HEK293 (cell line): Measurements from ENCODE around the gene GTF3C1.

Source experiments
- CTCF ChIA-PET: fragments of 350-600 bp; formaldehyde crosslinking; extraction: SDS; loops from one replicate; lab custom pipeline; 2021; ENCODE audit warnings: antibody characterized with exemption; lab: Yijun Ruan, JAX
- POLR2A ChIA-PET: fragments of 300-600 bp; formaldehyde crosslinking; extraction: SDS; loops from one replicate; lab custom pipeline; 2020; ENCODE audit warnings: antibody characterized with exemption, inconsistent platforms; lab: Yijun Ruan, JAX
- H3K27ac ChIP-seq: fragments of 200-500 bp; sonication (Bioruptor generic); 2 replicates; pipeline ENCODE4 v1.5.1; 2014; ENCODE audit warnings: low read depth, low read length, control low read depth, inconsistent platforms; ENCODE audit errors: extremely low read depth
- H3K36me3 ChIP-seq, 2 experiments: fragments of 200-500 bp in 1 of 2; sonication (Bioruptor generic) in 1 of 2; 1 replicate in 1 of 2; 2 replicates in 1 of 2; pipeline ENCODE4 v1.5.1; 2014 to 2017; ENCODE audit warnings: inconsistent platforms in 2 of 2, low read length in 2 of 2; ENCODE audit not compliant: control insufficient read depth in 2 of 2, insufficient read depth in 1 of 2
- H3K4me1 ChIP-seq: fragments of 200-500 bp; sonication (Bioruptor generic); 2 replicates; pipeline ENCODE4 v1.5.1; 2014; ENCODE audit warnings: mild to moderate bottlenecking, low read length, inconsistent platforms; ENCODE audit not compliant: control insufficient read depth, insufficient read depth
- H3K4me3 ChIP-seq: 2 replicates; pipeline ENCODE4 v1.5.1; 2011; ENCODE audit warnings: low read depth, mild to moderate bottlenecking, control low read depth, low read length, moderate library complexity
- H3K9me3 ChIP-seq: fragments of 200-500 bp; sonication (Bioruptor generic); 2 replicates; pipeline ENCODE4 v1.5.1; 2014; ENCODE audit warnings: low read depth, low read length, inconsistent platforms; ENCODE audit not compliant: control insufficient read depth, insufficient read depth
- GLI4 ChIP-seq: fragments of 450-650 bp; formaldehyde crosslinking; IDR thresholded peaks from 2 replicates; pipeline ENCODE4 v1.5.1; 2016; ENCODE audit warnings: missing biosample characterization, missing genetic modification characterization
- PBX3 ChIP-seq: sonication (generic); formaldehyde crosslinking; IDR thresholded peaks from 2 replicates; pipeline ENCODE4 v1.8.1; 2022; ENCODE audit warnings: mild to moderate bottlenecking, moderate library complexity, missing genetic modification reagents
- SCRT2 ChIP-seq: fragments of 450-650 bp; formaldehyde crosslinking; IDR thresholded peaks from 2 replicates; pipeline ENCODE4 v1.5.1; 2016; ENCODE audit warnings: missing biosample characterization, missing genetic modification characterization
- ZBTB44 ChIP-seq: fragments of 450-650 bp; IDR thresholded peaks from 2 replicates; pipeline ENCODE4 v1.5.1; 2018; ENCODE audit warnings: missing biosample characterization, mild to moderate bottlenecking, missing genetic modification characterization
- ZBTB48 ChIP-seq: fragments of 450-650 bp; formaldehyde crosslinking; IDR thresholded peaks from 2 replicates; pipeline ENCODE4 v1.5.1; 2016; ENCODE audit warnings: missing biosample characterization, missing genetic modification characterization
- ZFP37 ChIP-seq: fragments of 450-650 bp; formaldehyde crosslinking; IDR thresholded peaks from 2 replicates; pipeline ENCODE4 v1.5.1; 2016; ENCODE audit warnings: missing biosample characterization, missing genetic modification characterization
- ZNF140 ChIP-seq: fragments of 450-650 bp; formaldehyde crosslinking; IDR thresholded peaks from 2 replicates; pipeline ENCODE4 v1.5.1; 2016; ENCODE audit warnings: missing biosample characterization, missing genetic modification characterization
- ZNF155 ChIP-seq: fragments of 450-650 bp; formaldehyde crosslinking; IDR thresholded peaks from 2 replicates; pipeline ENCODE4 v1.5.1; 2016; ENCODE audit warnings: missing biosample characterization, missing genetic modification characterization
- ZNF157 ChIP-seq: fragments of 450-650 bp; formaldehyde crosslinking; IDR thresholded peaks from 2 replicates; pipeline ENCODE4 v1.5.1; 2016; ENCODE audit warnings: missing biosample characterization, missing genetic modification characterization
- ZNF202 ChIP-seq: fragments of 450-650 bp; formaldehyde crosslinking; IDR thresholded peaks from 2 replicates; pipeline ENCODE4 v1.5.1; 2016; ENCODE audit warnings: missing biosample characterization, missing genetic modification characterization, borderline replicate concordance
- ZNF248 ChIP-seq: fragments of 450-650 bp; formaldehyde crosslinking; IDR thresholded peaks from 2 replicates; pipeline ENCODE4 v1.5.1; 2017; ENCODE audit warnings: missing biosample characterization, missing genetic modification characterization
- ZNF266 ChIP-seq: fragments of 450-650 bp; formaldehyde crosslinking; IDR thresholded peaks from 2 replicates; pipeline ENCODE4 v1.5.1; 2016; ENCODE audit warnings: missing biosample characterization, missing genetic modification characterization, low read depth
- ZNF302 ChIP-seq: fragments of 450-650 bp; formaldehyde crosslinking; IDR thresholded peaks from 2 replicates; pipeline ENCODE4 v1.5.1; 2016; ENCODE audit warnings: missing biosample characterization, missing genetic modification characterization, low read depth
- ZNF362 ChIP-seq: fragments of 450-650 bp; formaldehyde crosslinking; IDR thresholded peaks from 2 replicates; pipeline ENCODE4 v1.5.1; 2016; ENCODE audit warnings: missing biosample characterization, missing genetic modification characterization
- ZNF37A ChIP-seq: fragments of 450-650 bp; IDR thresholded peaks from 2 replicates; pipeline ENCODE4 v1.5.1; 2018; ENCODE audit warnings: missing biosample characterization, missing genetic modification characterization
- ZNF416 ChIP-seq: fragments of 450-650 bp; formaldehyde crosslinking; IDR thresholded peaks from 2 replicates; pipeline ENCODE4 v1.5.1; 2016; ENCODE audit warnings: missing biosample characterization, missing genetic modification characterization
- ZNF529 ChIP-seq: fragments of 450-650 bp; formaldehyde crosslinking; IDR thresholded peaks from 2 replicates; pipeline ENCODE4 v1.5.1; 2017; ENCODE audit warnings: missing genetic modification characterization, missing biosample characterization; ENCODE audit not compliant: insufficient replicate concordance
- ZNF624 ChIP-seq: fragments of 450-650 bp; formaldehyde crosslinking; IDR thresholded peaks from 2 replicates; pipeline ENCODE4 v1.5.1; 2017; ENCODE audit warnings: missing biosample characterization, missing genetic modification characterization
- ZNF707 ChIP-seq: fragments of 450-650 bp; formaldehyde crosslinking; IDR thresholded peaks from 2 replicates; pipeline ENCODE4 v1.5.1; 2016; ENCODE audit warnings: missing biosample characterization, missing genetic modification characterization
- ZNF843 ChIP-seq: fragments of 450-650 bp; formaldehyde crosslinking; IDR thresholded peaks from 2 replicates; pipeline ENCODE4 v1.5.1; 2016; ENCODE audit warnings: missing biosample characterization, missing genetic modification characterization
- TF ChIP-seq, protein P1 (sequence below): fragments of 450-650 bp; formaldehyde crosslinking; IDR thresholded peaks from 2 replicates; pipeline ENCODE4 v1.5.1; 2016; ENCODE audit warnings: missing biosample characterization, missing genetic modification characterization

GTF3C1 gene

GRCh38 chr16:27598931-27599565 is 49.3 kb upstream of the GTF3C1 start:
- no peaks in the 10 kb centered on the region for H3K9me3 ChIP-seq
- H3K27ac ChIP-seq: no peak overlapping the region
- no peaks in the 10 kb centered on the region for H3K4me1 ChIP-seq
- no peak for TF ChIP-seq ZNF362 (tag by site-specific recombination)
- TF ChIP-seq ZNF140: no peak
- no peak for TF ChIP-seq ZNF843
- TF ChIP-seq ZNF37A (tag by site-specific recombination): no peak
- TF ChIP-seq ZNF624 (tag by site-specific recombination): no peak
- no peak for TF ChIP-seq ZNF248
- no peak for TF ChIP-seq ZBTB44 (tag by site-specific recombination)
- TF ChIP-seq, all 188 proteins: peak for 0
- POLR2A ChIA-PET: no interaction called here
- Histone ChIP-seq H3K4me3 (no peak overlapping the region), H3K36me3 (no peaks in the 10 kb centered on the region)
- CTCF ChIA-PET: interaction anchor here (0.6 kb wide), 1 partner anchor 77 kb away, joined by 3 read pairs; no protein-coding TSS in a partner anchor

DNA sequence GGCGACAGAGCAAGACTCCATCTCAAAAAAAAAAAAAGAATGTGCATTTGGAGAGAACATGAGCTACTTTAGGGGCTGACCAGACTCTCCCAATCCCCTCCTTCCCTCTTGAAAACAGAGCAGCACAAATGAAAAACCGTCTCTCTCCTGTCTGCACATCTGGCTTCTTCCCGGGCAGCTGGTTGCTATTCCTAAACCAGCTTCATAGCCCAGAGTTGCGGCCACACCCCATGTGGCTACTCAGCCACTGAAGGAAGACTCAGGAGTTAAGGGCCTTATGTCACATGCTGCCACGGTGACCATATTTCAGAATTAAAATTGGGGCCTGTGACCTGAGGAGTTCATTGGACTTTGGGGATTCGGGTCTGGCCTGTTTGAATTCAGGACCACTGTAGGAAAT is 48.5 kb upstream of the GTF3C1 start:
- no peak for TF ChIP-seq ZNF266 (tag by site-specific recombination)
- TF ChIP-seq GLI4 (tag by site-specific recombination): no peak
- TF ChIP-seq ZNF416: no peak
- TF ChIP-seq ZNF155: no peak
- no peak for TF ChIP-seq ZNF202 (tag by site-specific recombination)
- no peak for TF ChIP-seq PBX3 (CRISPR knock-in tag)
- TF ChIP-seq ZBTB48 (tag by site-specific recombination): no peak
- TF ChIP-seq ZNF843: no peak
- TF ChIP-seq ZNF707: no peak
- no peak for TF ChIP-seq ZNF529
- no peaks in the 10 kb centered on the region for H3K4me1 ChIP-seq
- H3K27ac ChIP-seq: no peak overlapping the region
- H3K9me3 ChIP-seq: no peaks in the 10 kb centered on the region
- H3K36me3 ChIP-seq: no peaks in the 10 kb centered on the region
- CTCF ChIA-PET: interaction anchor here (0.6 to 1.1 kb wide), 2 partner anchors 42 to 77 kb away, joined by 3 read pairs; no protein-coding TSS in a partner anchor
- no peak overlapping the region for H3K4me3 ChIP-seq
- POLR2A ChIA-PET: interaction anchor here (1.0 kb wide), 1 partner anchor 48 kb away, joined by 6 read pairs; the partner anchor contains the start of genes GTF3C1 and KATNIP

GRCh38 chr16:27597361-27597760 is 47.6 kb upstream of the GTF3C1 start:
- Histone ChIP-seq H3K9me3 (no peaks in the 10 kb centered on the region), H3K4me3 (no peak overlapping the region), H3K4me1 (no peaks in the 10 kb centered on the region), H3K36me3 (no peaks in the 10 kb centered on the region), H3K27ac (no peak overlapping the region)
- ChIA-PET POLR2A (no interaction called here), CTCF (interaction anchor here (0.7 to 1.1 kb wide), 2 partner anchors 43 to 93 kb away, joined by 3 to 4 read pairs; no protein-coding TSS in a partner anchor)
- peak; percentile 50 for TF ChIP-seq SCRT2 (tag by site-specific recombination)
- TF ChIP-seq, protein P1, sequence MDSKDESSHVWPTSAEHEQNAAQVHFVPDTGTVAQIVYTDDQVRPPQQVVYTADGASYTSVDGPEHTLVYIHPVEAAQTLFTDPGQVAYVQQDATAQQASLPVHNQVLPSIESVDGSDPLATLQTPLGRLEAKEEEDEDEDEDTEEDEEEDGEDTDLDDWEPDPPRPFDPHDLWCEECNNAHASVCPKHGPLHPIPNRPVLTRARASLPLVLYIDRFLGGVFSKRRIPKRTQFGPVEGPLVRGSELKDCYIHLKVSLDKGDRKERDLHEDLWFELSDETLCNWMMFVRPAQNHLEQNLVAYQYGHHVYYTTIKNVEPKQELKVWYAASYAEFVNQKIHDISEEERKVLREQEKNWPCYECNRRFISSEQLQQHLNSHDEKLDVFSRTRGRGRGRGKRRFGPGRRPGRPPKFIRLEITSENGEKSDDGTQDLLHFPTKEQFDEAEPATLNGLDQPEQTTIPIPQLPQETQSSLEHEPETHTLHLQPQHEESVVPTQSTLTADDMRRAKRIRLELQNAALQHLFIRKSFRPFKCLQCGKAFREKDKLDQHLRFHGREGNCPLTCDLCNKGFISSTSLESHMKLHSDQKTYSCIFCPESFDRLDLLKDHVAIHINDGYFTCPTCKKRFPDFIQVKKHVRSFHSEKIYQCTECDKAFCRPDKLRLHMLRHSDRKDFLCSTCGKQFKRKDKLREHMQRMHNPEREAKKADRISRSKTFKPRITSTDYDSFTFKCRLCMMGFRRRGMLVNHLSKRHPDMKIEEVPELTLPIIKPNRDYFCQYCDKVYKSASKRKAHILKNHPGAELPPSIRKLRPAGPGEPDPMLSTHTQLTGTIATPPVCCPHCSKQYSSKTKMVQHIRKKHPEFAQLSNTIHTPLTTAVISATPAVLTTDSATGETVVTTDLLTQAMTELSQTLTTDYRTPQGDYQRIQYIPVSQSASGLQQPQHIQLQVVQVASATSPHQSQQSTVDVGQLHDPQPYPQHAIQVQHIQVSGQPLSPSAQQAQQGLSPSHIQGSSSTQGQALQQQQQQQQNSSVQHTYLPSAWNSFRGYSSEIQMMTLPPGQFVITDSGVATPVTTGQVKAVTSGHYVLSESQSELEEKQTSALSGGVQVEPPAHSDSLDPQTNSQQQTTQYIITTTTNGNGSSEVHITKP: no peak
- TF ChIP-seq ZNF302 (tag by site-specific recombination): no peak
- no peak for TF ChIP-seq ZFP37
- no peak for TF ChIP-seq ZNF157 (tag by site-specific recombination)
